ENCODE data around the gene GALR3. TPM values are rescaled to one million over a fixed set of nuclear protein-coding genes. Genes with fewer than 3 reads are reported as not detected.

GALR3 gene
- total and polyA plus RNA-seq, 2 donors (not counting 1 experiment from before 2014, with no cell fraction given), result not detected

GRCh38 chr22:37830093-37830842, 7.1 kb downstream of the GALR3 start:
- H3K36me3 ChIP-seq (ENCODE audit: control insufficient read depth, insufficient read depth, low read length), result peaks cover 24% of the 10 kb centered on the region

GRCh38 chr22:37831472-37831871, 8.3 kb downstream of the GALR3 start:
- Histone ChIP-seq H3K27ac (ENCODE audit: insufficient read depth, low read length) (no peak overlapping the region), H3K36me3 (ENCODE audit: control insufficient read depth, insufficient read depth, low read length) (peaks cover 24% of the 10 kb centered on the region)
- DNase-seq (ENCODE audit: low read depth in 2 of 2), result no peak

More at GRCh38 chr22:37830093-37830842, 7.1 kb downstream of the GALR3 start:
- no peak overlapping the region for H3K9ac ChIP-seq (ENCODE audit: insufficient read depth, low read length)
- no peaks in the 10 kb centered on the region for H3K27me3 ChIP-seq (ENCODE audit: control insufficient read depth, insufficient read depth, low read length)
- H3K4me1 ChIP-seq (ENCODE audit: control insufficient read depth, extremely low read depth, insufficient read depth, low read length), result no peaks in the 10 kb centered on the region
- TF ChIP-seq CTCF (conservative IDR thresholded peaks at IDR 0.05 in 1 of 2, IDR thresholded peaks at IDR 0.05 in 1 of 2; ENCODE audit: low read depth in 1 of 2, low read length in 2 of 2) (no peak), EZH2 (IDR thresholded peaks at IDR 0.05; ENCODE audit: low read length, missing control alignments) (no peak)
- H3K79me2 ChIP-seq (ENCODE audit: control insufficient read depth, insufficient read depth, low read length), result no peaks in the 10 kb centered on the region
- no peak overlapping the region for H2AFZ ChIP-seq (ENCODE audit: low read length)
- no peak overlapping the region for H3K27ac ChIP-seq (ENCODE audit: insufficient read depth, low read length)
- DNase-seq (ENCODE audit: low read depth in 2 of 2), result no peak
- H4K20me1 ChIP-seq (ENCODE audit: control insufficient read depth, extremely low read depth, insufficient read depth, low read length), result no peaks in the 10 kb centered on the region
- no peak overlapping the region for H3K4me3 ChIP-seq (replicated peaks in 1 of 4; ENCODE audit: control extremely low read depth in 1 of 4, insufficient read depth in 1 of 4, low read depth in 3 of 4, low read length in 4 of 4)
- H3K4me2 ChIP-seq (ENCODE audit: extremely low read depth, insufficient read depth, low read length), result no peak overlapping the region
- H3K9me3 ChIP-seq (ENCODE audit: control insufficient read depth, insufficient read depth, low read depth, low read length), result no peaks in the 10 kb centered on the region

More at GRCh38 chr22:37831472-37831871, 8.3 kb downstream of the GALR3 start:
- Histone ChIP-seq H3K27me3 (ENCODE audit: control insufficient read depth, insufficient read depth, low read length) (no peaks in the 10 kb centered on the region), H3K79me2 (ENCODE audit: control insufficient read depth, insufficient read depth, low read length) (no peaks in the 10 kb centered on the region), H3K9ac (ENCODE audit: insufficient read depth, low read length) (no peak overlapping the region), H3K4me2 (ENCODE audit: extremely low read depth, insufficient read depth, low read length) (no peak overlapping the region), H3K4me1 (ENCODE audit: control insufficient read depth, extremely low read depth, insufficient read depth, low read length) (no peaks in the 10 kb centered on the region), H3K4me3 (replicated peaks in 1 of 4; ENCODE audit: control extremely low read depth in 1 of 4, insufficient read depth in 1 of 4, low read depth in 3 of 4, low read length in 4 of 4) (no peak overlapping the region), H4K20me1 (ENCODE audit: control insufficient read depth, extremely low read depth, insufficient read depth, low read length) (no peaks in the 10 kb centered on the region), H2AFZ (ENCODE audit: low read length) (no peak overlapping the region), H3K9me3 (ENCODE audit: control insufficient read depth, insufficient read depth, low read depth, low read length) (no peaks in the 10 kb centered on the region)
- TF ChIP-seq CTCF (conservative IDR thresholded peaks at IDR 0.05 in 1 of 2, IDR thresholded peaks at IDR 0.05 in 1 of 2; ENCODE audit: low read depth in 1 of 2, low read length in 2 of 2), result no peak
- TF ChIP-seq EZH2 (IDR thresholded peaks at IDR 0.05; ENCODE audit: low read length, missing control alignments), result no peak

Measured in fibroblast of lung (primary cell).